Fibroblast of skin of back (primary cell): ENCODE data around the gene FGF12.

Source experiments
- DNase-seq: peaks from one replicate; pipeline ENCODE4 v3.0.0-alpha.2; 2013

Gene FGF12

DNA sequence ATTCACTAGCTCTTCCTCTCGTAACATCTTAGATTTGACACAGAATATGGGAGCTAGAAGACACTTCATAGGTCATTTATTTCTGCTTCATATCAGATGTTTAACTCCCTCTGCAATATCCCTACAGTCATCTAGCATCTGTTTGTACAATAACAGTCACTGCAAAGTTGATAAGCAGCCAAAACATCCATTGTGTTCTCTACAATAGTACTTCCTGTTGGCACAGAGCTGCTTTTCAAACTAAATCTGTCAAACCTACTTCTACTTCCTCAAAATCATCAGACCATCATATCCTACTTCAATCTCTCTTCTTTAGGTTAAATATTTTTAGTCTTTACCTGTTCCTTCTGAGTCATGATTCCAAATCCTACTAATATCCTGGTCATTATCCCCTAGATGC lies 233.2 kb downstream of the FGF12 start:
- no peak for DNase-seq

DNA sequence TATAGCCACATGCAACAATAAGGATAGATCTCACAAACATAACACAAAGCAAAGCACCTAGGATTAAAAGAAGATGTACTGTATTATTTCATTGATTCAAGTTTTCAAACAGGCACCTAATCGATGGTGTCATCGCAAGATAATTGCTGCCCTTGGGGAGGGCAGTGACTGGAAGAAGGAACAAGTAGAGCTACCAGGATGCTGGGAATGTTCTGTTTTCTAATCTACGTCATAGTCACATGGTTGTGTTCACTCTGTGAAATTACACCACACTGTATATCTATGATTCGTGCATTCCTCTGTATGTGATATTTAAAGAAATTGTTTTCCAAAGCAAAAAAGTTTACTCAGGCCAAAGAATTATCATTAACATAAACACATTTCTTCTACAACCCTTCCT lies 236.6 kb downstream of the FGF12 start:
- no peak for DNase-seq

DNA sequence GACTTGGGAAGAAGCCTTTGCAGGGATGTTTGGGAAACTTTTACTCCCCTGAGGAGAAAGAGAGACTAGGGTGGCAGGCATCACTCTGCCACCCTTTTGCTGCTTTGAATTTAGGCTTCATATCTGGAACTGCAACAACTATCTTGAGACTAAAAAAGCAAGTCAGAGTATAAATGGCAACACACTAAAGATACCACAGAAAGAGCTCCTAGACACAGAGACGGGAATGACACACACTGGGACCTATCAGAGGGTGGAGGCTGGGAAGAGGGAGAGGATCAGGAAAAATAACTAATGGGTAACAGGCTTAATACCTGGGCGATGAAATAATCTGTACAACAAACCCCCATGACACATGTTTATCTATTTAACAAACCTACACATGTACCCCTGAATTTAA lies 237.8 kb downstream of the FGF12 start:
- no peak for DNase-seq

DNA sequence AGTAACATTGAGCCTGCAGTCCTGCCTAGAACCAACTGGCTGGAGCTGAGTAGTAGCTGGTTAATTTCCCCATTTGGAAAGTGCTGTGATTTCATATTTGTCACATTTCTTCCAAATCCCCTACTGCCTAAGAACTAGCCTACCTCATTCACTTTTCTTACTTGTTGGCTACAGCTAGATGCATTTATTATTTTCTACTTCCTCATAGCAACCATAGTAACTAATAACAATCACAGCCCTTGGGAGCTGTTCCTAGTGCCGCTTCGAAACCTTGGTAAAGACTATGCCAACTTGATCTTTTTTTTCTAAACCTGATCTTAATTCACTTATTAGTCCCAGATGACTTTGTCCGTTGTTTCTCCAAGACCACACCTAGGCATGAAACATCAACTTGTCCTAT lies 240.3 kb downstream of the FGF12 start:
- DNase-seq = no peak

DNA sequence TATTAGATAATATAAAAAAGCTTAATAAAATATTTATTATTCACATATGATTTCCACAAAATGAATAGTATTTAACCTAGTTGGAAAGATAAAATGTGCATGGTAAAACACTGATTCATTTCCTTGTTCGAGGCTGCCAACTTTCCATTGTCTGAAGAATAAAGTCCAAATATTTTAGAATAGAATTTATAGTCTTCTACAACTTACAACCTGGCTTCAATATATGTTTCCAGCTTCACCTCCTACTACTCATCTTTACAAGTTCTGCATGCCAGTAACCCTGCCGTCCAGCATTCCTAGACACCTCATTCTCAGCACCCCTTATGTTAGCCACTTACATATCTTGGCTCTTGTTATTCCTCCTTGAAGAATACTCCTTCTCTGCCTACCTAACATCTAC lies 244.5 kb downstream of the FGF12 start:
- no peak for DNase-seq

DNA sequence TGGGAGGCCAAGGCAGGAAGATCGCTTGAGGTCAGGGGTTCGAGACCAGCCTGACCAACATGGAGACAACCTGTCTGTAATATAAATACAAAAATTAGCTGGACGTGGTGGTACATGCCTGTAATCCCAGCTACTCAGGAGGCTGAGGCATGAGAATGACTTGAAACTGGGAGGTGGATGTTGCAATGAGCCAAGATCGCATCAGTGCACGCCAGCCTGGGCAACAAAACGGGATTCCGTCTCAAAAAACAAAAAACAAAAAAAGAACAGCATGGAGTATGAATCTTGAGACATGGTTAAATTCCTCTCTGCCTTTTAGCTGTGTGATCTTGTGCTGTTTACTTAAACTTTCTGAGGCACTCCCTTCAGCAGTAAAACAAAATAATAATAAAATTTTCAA lies 244.9 kb downstream of the FGF12 start:
- no peak for DNase-seq

DNA sequence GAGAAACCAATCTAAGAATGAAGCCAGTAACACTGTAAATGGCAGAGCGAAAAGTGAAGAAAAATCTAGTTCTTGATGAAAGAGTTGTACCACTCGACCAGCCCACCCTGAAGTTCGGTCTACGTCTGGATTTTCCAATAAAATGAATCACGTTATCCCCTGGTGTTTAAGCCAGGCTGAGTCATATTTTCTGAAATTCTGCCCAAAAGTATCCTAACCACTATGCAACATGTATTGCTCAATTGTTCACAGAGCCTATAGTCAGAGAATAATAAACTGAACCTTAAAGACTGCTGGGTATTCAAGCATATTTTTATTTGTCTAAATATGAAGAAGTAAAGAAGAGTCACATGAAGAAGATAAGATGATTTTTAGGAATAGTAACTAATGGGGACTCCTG lies 245.7 kb downstream of the FGF12 start:
- DNase-seq = peak; percentile 37

DNA sequence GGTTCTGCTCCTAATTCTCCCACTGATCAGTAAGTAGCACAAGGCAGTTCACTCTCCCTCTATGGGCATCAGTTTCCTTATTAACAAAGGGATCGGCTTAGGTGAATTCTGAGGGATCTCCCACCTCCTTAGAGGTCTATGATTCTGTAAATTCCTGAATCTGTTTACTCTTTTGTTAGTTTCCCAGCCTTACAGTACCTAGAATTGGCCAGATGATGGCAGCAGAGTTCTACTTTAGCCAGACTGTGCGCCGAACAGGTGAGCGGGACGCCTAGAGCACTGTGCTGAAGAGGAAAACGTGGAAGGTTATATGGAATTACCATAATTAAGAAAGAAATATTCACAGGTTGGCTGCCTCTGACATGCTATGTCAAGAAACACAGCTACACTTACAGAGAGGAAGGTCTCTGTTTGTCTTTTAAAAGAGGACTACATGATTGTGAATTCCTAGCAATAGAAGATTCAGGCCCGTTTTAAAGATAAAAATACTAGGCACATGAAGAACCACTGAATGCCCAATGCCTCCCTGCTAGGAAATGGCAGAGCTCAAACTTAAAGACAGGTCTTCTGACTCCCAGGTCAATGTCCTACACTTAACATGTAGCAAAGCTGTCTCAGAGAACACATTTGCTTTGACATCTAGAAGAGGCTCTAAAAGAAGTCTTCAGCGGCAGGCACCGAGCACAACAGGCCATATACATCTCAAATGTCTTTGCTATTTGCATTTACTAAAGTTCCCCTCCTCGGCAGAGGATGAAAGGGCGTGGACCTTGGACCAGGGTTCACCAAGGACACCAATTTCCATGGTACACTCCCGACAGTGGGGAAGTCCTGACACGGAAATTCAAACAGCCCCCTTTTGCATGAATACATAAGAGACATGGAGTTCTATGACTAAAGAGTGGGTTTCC lies 259.9 kb downstream of the FGF12 start:
- peak; percentile 37 for DNase-seq

DNA sequence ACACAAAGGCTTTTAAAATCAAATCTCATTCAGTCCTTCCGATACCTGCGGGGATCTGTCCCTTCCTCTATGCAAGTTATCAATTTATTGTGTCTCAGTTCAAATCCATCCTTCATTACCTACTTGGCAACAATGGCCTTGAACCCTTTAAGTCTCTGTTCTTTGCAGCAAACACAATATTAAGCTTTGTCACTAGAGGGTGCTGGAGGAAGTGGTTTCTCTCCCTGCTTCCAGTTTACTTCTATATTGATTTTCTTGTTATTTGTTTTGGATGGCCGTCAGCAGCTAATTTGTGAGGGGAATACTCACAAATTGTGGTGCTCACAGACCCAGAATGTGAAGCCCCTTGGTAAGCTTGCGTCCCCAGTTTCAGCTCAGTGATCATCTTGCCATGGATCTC lies 278.3 kb downstream of the FGF12 start:
- no peak for DNase-seq

DNA sequence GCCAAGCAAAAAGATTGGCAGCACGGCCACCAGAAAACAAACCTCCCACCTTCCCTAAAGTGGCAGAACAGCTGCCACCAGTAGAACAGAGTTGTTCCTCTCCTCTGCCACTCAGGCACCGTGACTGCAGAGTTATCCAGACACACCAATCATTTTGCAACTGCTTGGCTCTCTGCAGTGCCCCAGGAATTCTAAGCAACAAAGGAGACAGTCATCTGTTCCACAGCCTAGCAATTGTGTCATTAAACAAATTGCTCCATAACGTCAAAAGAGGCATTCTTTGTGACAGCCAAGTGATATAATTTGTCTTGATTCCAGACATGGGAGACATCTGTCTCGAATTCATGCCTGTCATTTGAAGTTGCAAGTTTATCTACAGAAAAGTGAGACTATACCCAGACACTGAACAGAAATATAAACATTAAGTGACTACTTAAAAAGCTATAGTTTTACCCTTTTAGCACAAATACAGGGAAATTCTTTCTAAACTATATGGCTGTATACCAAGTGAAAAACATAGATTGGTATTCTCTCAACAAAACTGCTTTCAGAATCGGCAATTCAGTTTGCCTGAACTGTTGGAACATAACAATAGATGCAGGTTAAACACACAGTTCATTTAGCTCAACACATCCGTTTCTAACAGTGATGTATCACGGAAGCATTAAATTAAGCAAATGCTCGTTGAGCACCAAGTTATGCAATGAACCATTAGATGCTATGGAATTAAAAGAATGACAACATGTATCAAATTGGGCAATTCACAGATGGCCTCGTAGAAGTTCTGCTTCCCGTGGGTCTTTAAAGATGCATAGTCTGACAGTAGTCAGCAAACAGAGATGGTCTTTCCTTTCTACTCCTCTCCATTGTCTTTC lies 281.3 kb downstream of the FGF12 start:
- no peak for DNase-seq

DNA sequence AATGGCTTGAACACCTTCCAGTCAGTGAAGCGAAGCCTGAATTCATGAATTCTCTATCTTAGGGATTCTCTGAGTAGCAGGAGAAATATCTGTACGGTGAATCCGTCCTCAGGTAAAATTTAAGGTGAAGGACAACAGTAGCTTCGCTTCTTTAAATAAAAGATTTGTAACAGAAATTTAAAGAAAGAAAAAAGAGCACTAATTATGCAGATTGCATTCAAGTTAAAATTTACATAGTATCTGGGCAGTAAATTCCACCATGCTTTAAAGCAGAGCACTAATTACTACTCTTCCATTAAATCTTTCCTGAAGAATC lies 282.6 kb downstream of the FGF12 start:
- DNase-seq = no peak

DNA sequence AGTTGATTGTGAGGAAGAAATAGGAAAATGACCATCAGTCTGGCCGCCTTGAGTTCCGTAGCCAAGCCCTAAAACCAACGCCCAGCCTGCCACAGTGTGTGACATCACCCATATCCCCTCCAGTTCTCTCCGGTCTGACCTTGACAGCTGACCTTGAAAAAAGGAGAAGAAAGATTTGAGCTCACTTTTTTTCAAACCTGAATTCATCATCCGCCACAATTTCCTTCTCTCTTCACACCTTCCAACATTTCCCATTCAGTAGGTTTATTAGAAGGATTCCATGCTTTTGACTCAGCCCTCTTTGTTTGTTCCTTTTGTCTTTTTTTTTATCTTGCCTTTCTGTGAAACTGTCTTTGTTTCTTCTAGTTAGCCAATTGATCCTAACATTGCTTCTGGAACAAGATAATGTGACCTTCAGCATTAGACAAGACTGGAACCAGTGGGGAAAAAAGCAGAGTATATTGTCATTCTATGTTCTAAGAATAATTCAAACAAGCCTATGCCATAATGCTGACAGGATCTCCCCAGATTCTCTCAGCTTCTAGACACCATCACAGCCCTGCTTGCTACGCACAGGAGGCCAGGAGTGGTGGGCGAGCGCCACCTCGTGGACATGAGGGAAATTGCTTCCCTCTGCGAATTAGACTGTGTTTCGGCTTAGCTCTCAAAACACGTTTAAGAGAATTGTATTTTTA lies 283.1 kb downstream of the FGF12 start:
- DNase-seq = peak; percentile 40

DNA sequence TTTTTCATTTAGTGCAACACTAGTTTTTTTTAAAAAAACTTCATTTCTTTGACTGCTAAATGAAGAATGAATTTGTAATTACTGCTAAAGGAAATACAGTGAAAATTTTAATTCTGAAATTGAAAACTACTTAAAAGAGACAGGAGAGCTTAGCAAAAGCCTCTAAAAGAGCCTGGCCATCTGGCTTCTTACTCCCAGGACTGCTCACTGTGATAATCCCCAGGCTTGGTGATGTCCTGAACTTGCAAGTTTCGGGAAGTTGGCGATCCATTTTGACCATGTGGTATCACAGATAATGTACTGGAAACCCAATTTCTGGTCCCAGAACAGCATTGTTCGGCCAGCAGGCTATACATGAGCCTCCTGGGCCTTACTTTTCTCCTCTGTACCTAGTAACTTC lies 292.1 kb downstream of the FGF12 start:
- no peak for DNase-seq

DNA sequence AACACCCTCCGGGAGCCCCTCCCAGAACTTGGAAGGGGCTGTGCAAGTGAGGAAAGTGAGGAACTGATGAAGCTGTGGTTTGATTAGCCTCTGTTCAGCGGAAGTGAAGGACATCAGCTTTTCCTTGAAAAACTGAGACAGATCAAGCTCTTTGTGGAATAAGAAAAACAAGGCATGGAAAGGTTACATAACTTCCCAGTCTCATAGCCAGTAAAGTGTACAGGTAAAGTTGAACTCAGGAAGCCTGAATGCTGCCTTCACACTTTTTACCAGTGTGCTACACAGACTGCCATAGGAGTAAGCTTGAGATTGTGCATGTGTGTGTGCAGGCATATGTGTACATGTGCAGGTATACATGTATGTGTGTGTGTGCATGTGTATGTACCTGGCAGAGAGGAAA lies 293.2 kb downstream of the FGF12 start:
- no peak for DNase-seq

DNA sequence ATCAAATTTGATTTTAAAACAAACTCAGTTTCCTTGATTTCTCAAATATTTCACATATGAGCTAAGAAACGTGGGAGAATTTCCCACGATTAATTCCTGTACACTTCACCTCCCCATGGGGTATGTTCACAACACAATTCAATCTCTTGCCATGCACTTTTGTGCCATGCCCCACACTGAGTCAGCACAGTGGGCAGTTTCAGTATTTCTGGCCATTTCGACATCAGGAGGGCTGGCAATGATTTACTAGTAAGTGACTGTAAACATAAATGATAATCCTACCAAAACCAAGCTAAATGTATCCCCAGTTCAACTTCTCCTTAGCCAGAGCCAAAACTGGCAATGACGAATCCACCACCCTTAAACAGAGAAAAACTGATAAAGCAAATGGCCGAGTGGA lies 293.6 kb downstream of the FGF12 start:
- no peak for DNase-seq

DNA sequence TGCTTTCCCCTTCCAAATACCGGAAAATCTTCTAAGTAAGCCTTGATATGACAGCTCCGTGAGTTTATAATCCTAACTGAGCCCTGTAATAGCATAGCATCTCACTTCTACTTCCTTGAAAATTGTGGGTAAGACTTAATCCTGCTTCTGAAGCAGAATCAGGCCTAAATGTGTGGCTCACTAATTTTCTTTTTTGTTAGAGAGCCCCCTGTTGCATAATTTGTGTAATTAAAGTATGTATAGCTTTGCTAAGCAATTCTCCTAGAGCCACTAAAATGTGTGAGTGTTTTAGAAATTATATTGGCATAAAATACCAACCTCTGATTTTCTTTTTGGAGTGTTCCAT lies 304.4 kb downstream of the FGF12 start:
- no peak for DNase-seq

DNA sequence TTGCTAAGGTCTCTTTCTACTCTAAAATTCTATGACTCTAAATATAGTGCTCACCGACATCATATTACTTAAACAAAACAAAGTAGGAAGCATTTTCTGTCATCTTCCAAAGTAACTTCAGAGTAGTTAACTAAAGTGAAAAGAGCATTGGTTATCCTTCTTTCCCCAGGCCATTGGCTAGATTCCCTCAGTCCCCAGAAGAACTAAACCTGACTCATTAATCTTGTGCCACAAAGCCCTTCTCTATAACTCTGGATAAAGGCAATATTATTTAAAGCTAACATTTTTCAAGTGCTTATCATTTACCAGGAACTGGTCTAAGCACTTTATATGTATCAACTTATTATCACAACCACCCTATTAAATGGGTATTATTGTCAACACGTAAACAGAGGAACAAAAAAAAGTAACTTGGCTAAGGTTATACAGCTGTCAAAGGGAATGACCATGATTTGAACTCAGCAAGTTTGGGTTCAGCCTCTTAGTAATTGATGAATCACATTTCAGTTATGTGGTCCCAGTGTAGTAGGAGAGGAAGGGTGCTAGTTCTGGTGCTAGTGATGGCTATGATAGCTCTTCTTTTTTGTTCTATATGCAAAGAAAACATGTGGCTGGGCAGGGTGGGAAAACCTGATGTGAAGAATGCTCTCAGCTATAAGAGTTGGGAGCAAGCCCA lies 304.9 kb downstream of the FGF12 start:
- peak; percentile 18 for DNase-seq

DNA sequence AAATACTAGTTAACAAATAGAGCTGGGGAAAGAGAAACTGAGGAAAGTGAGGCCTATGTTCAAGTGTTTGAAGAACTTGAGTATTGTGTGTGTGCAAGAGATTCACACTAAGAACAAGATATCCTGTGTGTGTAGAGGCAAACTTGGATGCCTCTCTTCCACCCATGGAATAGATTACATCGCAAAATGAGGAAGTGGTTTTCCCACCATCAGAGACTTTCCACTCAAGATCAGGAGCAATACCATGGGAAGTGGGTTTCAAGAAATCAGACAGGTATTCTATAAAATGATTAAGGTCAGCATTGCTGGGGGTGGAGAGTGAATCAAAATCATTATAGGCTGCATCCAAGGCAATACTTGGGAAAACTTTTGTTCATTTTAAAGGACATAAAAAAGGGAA lies 308.0 kb downstream of the FGF12 start:
- DNase-seq = no peak

DNA sequence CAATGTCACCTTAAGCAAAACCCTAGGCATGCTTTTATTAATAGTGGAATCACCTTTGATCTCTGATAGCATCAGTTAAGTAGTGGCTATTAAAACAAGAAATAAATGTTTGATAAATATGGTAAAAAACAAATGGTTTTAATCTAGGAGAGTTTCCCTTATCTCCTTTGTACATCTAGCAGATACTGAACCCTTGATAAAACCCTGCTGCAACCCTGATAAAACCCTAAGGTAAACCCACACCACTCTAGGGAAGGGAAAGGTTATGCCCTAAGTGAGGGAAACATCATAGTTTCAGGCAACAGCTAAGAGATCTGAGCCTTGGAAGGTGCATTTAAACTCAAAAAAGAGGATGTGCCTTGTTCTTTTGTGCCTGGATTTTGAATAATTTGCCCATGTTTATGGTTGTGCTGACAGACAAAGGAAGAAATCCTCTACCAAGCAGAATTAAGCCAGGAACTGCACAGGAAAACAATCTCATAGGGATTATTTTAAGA lies 309.7 kb downstream of the FGF12 start:
- DNase-seq = no peak

DNA sequence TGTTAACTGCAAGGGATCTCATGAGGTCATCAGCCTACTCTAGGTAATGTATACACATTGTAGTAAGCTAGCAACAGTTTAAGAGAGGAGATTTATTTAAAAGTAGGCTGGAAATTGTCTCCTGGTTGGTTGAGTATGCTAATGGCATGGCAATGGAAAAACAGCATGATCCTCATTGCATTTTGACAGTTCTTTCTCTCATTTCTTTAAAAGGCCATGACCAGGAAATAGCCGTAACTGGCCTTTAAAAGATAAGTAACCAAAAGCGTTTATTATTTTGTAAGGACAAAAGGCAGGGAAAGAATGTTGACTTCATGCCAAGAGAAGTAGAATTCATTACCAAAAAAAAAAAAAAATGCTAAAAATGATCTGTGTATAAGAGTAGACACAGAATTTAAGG lies 310.3 kb downstream of the FGF12 start:
- DNase-seq = no peak

DNA sequence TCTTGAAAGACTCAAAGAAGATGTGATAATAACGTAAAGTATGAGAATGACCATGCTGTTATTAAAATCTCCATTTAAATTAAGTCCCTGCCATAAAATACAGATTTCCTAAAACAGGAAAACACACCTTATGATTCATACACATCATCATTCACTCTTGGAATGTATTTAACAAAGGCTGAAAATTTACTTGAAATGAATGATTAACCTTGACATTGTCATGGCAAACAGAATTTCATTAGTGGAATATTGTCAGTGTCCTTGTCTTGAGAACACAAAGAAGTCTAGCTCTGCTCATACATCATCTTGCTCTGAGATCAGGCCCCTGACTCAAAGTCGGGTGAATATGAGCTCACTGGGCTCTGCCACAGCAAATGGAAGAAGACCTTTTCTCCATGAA lies 313.9 kb downstream of the FGF12 start:
- DNase-seq = no peak

DNA sequence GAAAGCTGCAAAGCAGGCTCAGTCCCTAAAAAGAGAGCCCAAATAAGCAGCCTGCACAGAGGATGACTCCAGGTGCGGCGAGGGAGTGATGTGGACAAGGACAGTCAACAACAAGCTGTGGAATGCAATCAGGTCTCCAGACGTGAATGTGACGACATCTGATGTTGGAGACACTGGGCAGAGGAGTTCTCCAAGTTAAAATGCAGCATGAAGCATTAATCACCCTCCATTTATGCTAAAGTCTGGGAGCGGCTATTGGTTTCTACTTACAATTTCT lies 316.7 kb downstream of the FGF12 start:
- no peak for DNase-seq
